AG10803 (cell line): Measurements from ENCODE around the gene OR14J1.
"Not testable (repeated sequence)": the region's sequence is repeated elsewhere in the genome, so short reads cannot be mapped to it uniquely, and the experiment has no call there.

Experiments
- DNase-seq: peaks from one replicate; pipeline ENCODE4 v3.0.0; 2010; ENCODE audit warnings: low read depth
- H3K4me3 ChIP-seq: 2 replicates; pipeline ENCODE4 v1.5.1; 2011; ENCODE audit warnings: mild to moderate bottlenecking, low read length, control low read depth
- CTCF ChIP-seq: conservative IDR thresholded peaks from 2 replicates; pipeline ENCODE4 v1.5.1; 2011; ENCODE audit warnings: mild to moderate bottlenecking, low read length, control low read depth, inconsistent platforms

OR14J1 gene

GRCh38 chr6:29295623-29296022 is 5.9 kb upstream of the OR14J1 start:
- DNase-seq: no peak
- no peak overlapping the region for H3K4me3 ChIP-seq
- TF ChIP-seq CTCF: no peak

- no peak for TF ChIP-seq CTCF
- no peak for DNase-seq
- no peak overlapping the region for H3K4me3 ChIP-seq
Observed at GRCh38 chr6:29319931-29320330, 18.4 kb downstream of the OR14J1 start.

GRCh38 chr6:29323332-29323731 is 21.8 kb downstream of the OR14J1 start:
- not testable (repeated sequence) for H3K4me3 ChIP-seq, DNase-seq

GRCh38 chr6:29325777-29326176 is 24.3 kb downstream of the OR14J1 start:
- no peak for TF ChIP-seq CTCF
- no peak for DNase-seq
- H3K4me3 ChIP-seq: no peak overlapping the region

- TF ChIP-seq CTCF: no peak
- no peak for DNase-seq
- no peak overlapping the region for H3K4me3 ChIP-seq
Observed at GRCh38 chr6:29332676-29333075, 31.2 kb downstream of the OR14J1 start.

- no peak for DNase-seq
- TF ChIP-seq CTCF: no peak
- no peak overlapping the region for H3K4me3 ChIP-seq
Observed at GRCh38 chr6:29336269-29336668, 34.8 kb downstream of the OR14J1 start.

- H3K4me3 ChIP-seq: no peak overlapping the region
- TF ChIP-seq CTCF: no peak
- DNase-seq: no peak
Observed at GRCh38 chr6:29345380-29345779, 43.9 kb downstream of the OR14J1 start.

- not testable (repeated sequence) for H3K4me3 ChIP-seq, DNase-seq
Observed at GRCh38 chr6:29349348-29349747, 47.8 kb downstream of the OR14J1 start.

- H3K4me3 ChIP-seq: no peak overlapping the region
- no peak for TF ChIP-seq CTCF
- no peak for DNase-seq
Observed at GRCh38 chr6:29354980-29355379, 53.5 kb downstream of the OR14J1 start.
